GM04503 (cell line): ENCODE data around the gene PHACTR2.
"Not testable (repeated sequence)": the region's sequence is repeated elsewhere in the genome, so short reads cannot be mapped to it uniquely, and the experiment has no call there.

Experiments
- DNase-seq: peaks from one replicate; pipeline ENCODE4 v3.0.0-alpha.2; 2012; ENCODE audit warnings: low read depth

PHACTR2 gene

DNA sequence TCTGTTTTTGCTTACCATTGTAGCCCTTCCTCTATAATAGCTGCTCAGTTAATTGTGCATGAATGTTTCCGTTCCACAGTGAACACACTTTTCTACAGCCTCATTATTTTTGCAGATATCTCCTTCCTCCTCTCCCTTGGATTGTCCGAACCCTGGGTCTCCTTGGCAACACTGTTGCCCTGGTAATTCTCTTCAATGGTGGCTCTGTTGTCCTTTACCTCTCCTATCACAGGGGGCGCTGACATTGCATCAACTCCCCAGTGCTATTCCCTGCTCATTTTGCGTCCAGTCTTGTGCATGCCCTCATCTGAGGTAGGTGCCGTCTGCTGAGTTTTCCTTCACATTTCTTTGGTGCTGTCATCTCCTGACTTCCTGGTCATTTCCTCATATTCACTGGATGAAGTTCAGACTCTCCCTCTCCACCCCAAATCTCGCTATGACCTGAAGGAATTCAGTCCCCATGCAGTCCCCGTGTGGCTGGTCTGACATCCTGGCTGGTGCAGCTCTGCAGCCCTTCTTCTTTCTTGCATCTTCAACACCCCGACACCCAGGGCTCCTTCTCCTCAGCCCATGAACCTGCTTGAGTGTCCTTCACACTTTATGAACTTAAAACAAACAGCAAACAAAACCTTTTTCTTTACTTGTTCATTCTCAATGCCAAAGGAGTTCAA lies 21.1 kb downstream of the PHACTR2 start:
- DNase-seq = no peak

DNA sequence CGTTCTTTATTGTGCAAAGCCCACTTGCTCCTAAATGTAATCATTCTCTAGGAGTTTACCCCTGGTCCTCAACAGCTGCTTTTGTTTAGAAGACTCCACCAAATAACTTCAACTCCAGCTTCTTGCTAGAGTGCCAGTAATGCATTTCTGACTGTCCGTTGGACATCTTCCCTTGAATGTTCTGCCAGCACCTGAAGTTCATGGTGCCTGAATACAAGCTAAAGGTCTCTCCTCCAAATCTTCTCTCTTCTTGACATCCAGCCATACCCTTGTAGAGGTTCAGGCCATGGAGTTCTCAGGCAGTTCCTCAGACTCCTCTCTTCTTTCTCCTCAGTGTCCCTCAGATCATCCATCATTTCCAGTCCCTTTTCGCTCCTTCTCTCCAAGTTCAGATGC lies 21.7 kb downstream of the PHACTR2 start:
- DNase-seq = no peak

DNA sequence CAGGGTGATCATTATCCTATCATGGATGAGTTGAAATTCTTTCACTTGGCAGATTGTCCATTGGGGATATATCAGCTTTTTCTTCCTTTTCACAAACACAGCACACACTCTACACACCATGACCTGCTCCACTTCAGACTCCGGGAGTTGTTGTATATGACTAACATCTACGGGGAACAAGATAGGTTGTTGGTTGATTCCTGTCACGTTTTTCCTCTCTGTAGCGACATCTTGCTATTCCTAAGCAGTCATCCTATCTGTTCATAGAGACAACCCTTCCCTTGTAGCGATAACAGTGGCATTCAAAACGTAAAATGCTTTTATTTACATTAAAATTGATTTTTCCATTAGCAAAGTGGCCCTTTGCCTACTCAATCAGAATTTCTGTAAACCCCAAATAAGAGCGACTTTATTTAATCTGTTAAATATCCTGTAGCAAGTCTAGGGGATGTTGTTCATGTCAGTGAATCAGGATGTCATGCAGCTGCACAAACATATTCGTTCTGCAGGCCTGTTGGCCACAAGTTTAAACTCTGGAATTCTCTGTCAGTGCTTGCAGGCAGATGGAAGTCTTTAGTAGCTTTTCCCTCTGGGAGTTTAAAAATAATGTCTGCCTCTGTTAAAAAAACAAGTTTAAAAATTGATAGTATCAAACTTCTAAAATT lies 23.1 kb downstream of the PHACTR2 start:
- DNase-seq = no peak

DNA sequence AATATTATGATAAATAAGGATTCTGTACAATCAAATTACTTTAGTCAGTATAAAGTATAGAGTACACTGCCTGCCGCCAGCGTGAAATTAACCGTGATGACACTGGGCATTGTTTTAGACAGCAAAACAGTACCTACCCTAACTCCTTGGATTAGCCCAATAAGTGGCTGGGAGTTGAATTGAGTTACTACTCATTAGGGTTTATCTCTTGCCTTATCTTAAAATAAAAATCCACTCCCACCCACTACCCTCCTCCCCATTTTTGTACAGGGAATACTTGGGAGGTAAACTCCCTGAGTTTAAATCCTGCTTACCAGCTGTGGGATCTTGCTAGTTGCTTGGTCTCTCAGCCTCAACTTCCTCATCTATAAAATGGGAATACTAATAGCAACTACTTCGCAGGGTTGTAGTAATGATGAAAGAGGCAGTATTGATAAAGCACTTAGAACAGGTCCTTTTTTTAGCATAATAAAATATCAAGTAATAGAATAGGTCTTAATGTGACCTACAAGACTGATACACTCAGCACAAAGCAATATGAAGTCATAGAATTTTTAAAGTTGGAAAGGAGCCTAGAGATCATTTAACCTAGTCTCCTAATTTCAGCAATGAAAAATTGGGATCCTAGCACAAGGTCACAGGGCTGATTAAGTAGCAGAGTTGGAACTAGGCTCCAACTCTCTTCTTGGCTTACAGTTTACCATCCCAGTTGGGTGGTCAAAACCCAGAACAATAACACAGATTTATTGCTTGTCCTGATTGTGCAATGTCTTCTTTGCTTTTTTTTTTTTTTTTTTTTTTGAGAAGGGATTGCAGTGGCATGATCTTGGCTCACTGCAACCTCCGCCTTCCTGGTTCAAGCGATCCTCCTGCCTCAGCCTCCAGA lies 23.8 kb downstream of the PHACTR2 start:
- no peak for DNase-seq

DNA sequence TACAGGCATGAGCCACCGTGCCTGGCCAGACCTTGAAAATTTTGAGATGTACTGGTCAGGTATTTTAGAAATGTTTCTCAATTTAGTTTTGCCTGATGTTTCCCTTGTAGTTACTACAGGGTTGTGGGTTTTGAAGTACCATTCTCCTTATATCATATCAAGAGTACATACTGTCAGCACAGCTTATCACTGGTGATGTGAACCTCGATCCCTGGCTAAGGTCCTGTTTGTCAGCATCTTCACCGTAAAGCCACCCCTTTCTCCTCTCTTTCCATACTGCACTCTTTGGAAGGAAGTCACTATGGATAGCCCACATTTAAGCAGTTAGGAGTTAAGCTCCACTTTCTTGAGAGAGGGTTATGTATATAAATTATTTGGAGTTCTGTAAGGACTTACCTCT lies 27.8 kb downstream of the PHACTR2 start:
- no peak for DNase-seq

DNA sequence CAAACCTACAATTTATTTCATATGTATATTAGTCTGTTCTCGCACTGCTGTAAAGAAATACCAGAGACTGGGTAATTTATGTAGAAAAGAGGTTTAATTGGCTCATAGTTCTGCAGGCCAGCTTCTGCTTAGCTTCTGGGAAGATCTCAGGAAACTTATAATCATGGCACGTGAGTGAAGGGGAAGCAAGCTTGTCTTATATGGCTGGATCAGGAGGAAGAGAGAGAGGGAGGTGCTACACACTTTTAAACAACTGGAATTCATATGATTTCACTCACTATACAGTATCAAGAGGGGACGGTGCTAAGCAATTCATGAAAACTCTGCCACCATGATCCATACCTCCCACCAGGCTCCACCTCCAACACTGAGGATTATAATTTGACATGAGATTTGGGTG lies 29.9 kb downstream of the PHACTR2 start:
- no peak for DNase-seq

DNA sequence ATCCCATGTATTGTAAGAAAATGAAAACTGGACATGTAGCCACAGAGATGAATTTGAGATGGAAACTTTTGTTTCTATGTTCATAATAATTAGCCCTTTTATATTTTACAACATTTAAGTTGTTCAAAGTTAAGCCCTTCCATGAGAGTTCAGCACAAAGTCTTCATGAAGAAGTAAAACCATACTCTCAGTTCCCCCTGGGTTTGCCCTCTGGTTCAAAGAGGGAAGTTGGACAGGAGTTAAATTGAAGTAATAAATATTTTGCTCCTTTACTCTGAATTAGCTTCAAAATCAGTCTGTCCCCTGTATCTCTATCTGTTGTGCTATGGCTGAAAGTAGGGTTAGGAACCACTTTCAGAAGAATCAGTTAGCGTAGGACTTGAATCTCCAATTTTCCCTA lies 31.1 kb downstream of the PHACTR2 start:
- DNase-seq = no peak

DNA sequence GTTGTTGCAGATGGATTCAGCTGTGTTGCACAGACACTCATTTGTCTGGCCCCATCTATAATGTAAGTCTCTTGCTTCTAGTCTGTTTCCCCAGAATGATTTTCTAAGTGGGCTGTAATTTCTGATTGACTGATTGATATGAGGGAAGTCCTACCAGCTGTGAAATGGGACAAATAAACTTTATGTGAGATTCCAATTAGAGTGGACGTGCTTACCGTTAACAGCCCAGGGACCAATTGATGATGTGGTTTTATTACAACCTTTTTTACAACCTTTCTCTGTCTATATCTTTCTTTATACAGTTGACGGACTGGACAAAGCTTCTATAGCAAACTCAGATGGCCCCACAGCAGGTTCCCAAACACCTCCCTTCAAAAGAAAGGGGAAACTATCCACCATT lies 33.9 kb downstream of the PHACTR2 start:
- no peak for DNase-seq

DNA sequence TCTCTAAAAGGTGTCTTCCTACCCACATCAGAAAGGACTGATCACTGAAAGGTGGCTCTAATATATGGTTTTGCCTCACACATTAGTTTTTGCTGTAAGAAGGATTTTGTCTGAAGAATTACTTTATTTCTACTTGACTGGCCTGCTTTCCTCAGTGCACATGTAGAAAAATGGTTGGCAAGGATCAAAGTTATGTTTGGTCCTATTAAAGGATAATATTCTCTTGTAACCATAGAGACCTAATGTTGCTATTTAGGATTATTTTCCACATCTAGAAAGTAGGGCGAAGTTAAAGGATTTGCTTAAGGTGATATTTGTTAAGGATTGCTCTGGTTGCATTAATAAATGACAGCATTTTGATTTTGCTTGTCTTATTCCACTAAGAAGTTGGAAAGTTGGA lies 40.7 kb downstream of the PHACTR2 start:
- DNase-seq = no peak

DNA sequence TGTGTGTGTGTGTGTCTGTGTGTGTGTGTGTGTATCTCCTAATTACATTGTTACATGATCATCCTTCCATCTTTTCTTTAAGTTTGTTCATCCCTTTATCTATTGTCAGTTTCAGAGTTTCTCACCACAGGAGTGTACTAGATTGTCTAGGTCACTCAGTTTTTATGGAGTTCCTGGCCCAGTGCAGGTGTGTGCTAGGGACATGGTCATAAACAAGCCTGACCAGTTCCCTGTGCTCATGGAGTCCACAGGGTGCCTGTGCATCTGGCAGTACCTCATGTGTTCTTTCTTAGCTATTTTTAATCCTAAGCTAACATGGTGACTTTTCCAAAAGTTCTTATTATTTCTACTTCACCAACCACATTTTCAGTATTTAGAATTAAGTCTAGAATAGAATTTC lies 43.9 kb downstream of the PHACTR2 start:
- DNase-seq = no peak

DNA sequence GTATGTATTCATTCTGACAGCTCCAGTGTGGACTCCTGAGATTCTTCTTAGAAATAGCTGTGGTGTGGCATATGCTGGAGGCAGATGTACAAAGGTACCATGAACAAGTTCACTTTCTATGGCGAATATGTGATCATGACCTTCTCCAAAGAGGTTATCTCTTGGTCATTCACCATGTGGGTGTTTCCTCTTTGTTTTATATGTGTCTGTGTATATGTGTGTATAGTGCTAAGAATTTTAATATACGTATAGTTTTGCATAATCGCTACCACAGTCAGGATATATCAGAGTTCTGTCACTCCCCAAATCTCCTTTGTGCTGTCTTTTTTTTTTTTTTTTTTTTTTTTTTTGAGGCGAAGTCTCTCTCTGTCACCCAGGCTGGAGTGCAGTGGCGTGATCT lies 47.1 kb downstream of the PHACTR2 start:
- DNase-seq = no peak

DNA sequence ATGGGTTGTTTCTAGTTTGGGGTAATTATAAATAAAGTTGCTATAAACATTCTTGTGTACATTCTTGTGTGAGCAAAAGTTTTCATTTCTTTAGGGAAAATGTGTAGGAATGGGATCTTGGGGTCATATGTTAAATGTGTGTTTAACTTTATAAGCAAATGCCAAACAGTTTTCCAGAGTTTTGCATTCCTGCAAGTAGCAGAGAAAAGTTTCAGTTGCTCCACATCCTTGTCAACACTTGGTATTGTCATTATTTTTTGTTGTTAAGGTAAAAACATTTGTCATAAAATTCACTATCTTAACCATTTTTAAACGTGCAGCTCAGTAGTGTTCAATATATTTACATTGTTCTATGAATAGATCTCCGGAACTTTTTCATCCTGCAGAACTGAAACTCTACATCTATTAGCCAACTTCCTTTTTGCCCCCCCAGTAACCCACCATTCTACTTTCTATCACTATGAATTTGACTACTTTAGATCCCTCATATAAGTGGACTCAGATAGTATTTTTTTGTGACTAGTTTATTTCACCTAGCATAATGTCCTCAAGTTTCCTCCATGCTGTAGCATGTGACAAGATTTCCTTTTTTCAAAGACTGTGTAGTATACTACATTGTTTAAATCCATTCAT lies 48.4 kb downstream of the PHACTR2 start:
- no peak for DNase-seq

DNA sequence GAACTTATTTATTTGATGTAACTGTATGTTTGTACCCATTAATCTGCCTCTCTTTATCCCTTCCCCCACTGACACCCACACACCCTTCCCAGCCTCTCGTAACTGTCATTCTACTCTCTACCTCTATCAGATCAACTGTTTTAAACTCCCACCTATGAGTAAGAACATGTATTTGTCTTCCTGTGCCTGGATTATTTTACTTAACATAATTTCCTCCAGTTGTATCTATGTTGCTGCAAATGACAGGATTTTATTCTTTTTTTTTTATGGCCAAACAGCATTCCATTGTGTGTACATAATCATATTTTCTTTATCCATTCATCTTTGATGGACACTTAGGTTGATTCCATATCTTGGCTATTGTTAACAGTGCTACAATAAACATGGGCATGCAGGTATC lies 49.3 kb downstream of the PHACTR2 start:
- no peak for DNase-seq

DNA sequence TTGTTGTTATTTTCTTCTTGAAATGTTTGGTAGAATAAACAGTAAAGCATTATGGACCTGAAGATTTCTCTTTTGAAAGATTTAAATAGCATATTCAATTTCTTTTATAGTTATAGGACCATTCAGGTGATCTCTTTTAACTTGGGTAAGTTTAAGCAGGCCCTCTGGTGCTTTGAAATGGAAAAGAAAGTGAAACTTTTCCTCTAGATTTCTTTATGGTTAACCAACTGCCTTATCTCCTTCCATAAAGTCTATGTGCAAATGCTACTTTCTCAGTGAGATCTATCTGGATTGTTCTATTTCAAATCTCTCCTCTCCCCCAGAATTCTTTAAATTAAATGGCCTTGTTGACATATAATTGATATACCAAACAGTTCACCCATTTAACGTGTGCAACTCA lies 54.0 kb downstream of the PHACTR2 start:
- DNase-seq = no peak

DNA sequence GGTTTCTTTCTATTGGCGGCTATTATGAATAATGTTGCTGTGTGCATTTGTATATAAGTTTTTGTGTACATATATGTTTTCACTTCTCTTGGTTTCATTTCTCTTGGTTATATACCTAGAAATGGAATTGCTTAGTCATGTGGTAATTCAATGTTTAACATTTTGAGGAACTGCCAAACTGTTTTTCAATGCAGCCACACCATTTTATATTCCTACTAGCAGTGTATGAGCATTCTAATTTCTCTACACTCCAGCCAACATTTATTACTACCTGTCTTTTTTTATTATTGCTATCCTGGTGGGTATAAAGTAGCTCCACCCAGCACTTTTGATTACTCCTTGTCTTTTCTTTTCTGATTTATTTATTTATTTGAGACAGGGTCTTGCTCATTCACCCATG lies 54.8 kb downstream of the PHACTR2 start:
- no peak for DNase-seq

DNA sequence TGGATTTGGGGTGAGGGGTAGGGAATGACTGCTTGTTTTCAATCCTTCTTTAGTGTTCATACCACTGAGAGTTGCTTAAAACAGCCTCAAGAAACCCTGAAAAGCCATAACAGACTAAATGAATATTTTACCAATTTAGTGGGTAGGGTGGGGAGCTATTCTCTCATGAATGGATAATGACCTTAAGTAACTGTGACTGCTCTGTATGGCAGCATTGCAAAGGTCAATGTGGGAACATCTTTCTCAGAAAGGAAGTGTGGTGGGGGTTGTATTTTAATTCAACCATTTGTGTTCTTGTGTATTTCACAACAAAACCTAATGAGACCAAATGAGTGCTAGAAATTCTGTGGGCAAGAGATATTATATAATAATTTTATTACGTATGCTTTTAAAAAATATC lies 55.7 kb downstream of the PHACTR2 start:
- no peak for DNase-seq

DNA sequence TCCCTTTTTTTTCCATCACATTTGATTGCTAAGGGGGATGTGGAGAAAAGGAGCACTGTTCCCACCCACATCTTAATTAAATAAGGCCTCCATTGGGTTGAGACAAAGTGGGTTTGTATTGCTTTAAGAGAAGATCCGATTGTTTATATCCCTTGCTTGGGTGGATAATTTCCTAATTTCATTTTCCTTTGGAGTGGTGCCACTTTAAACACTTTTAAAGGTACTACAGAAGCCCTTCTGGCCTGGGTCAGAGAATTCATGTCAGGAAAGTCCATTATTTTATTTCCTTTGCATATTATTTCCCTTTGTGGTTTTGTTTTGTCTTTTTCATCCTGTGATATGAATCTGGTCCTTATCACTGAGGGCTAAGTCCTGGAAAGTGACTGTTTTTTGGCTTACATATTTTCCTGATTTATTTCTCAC lies 56.9 kb downstream of the PHACTR2 start:
- DNase-seq = no peak

DNA sequence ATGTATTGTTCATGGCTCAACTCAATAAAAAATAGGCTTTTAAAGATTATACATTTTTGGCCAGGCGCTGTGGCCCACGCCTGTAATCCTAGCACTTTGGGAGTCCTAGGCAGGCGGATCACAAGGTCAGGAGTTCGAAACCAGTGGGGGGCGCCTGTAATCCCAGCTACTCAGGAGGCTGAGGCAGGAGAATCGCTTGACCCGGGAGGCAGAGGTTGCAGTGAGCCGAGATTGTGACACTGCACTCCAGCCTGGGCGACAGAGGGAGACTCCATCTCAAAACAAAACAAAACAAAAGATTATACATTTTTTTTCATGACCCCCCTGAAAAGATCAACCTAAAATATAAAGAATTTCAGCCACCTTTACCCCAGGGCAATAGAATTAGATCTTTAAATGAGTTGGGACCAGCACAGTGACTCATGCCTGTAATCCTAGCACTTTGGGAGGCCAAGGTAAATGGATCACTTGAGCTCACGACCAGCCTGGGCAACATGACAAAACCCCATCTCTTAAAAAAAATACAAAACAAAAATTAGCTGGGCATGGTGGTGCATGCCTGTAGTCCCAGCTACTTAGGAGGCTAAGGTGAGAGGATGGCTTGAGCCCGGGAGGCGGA lies 60.4 kb downstream of the PHACTR2 start:
- not testable (repeated sequence) for DNase-seq

DNA sequence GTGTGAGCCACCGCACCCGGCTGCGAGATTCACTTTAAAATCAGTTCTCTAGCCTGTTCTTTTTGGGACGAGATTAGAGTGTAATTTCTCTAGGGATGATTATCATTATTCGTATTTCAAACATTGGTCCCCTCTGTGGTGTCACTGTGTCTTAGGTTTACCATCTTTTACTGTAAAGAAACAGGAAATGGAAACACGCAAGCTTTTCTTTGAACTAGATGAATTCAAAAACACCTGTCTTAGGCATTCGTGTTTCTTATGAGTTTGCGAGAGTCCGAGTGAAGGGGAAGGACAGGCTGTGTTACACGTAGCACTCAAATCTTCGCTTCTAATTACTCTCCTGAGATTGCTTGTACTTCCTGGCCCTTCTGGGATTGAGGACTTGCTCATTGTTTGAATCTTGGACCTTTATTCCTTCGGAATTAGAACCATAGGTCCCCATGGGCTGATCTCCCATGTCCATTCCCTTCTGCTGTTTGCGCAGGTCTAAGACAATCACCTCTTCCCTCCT lies 61.6 kb downstream of the PHACTR2 start:
- no peak for DNase-seq

DNA sequence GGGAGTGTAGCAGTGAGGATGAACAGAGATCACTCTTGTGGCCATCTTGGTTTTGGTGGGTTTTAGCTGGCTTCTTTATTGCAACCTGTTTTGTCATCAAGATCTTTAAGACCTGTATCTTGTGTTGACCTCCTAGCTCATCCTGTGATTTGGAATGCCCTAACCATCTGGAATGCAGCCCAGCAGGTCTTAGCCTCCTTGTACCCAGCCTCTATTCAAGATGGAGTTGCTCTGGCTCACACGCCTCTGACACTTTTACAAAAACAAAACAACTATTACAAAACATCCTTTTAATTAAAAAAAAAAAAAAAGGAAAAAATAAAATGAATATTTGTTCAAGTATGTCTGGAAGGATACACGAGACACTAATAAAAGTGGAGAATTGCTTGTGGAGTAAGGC lies 62.4 kb downstream of the PHACTR2 start:
- DNase-seq = no peak

DNA sequence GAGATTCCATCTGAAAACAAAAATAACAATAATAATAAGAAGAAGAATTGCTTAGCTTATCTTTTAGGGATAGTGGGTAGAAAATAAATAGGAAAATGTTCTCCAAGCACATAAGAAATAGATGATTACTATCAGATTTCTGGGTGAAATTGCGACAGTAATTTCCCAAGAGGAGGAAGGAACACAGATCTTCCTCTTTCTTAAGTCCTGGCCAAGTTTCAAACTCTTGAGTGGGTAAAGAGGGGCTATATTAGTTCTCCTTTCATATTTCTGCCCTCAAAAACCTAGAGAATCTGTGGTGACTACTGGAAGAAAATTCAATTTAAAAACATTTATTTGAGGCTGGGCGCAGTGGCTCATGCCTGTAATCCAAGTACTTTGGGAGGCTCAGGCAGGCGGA lies 63.7 kb downstream of the PHACTR2 start:
- no peak for DNase-seq
